ENCODE measurements around the gene MAP7.

- TF ChIP-seq CTCF (IDR thresholded peaks at IDR 0.05) = no peak
- no peak for TF ChIP-seq POLR2A (IDR thresholded peaks at IDR 0.05)
- no peak for TF ChIP-seq POLR2AphosphoS5 (IDR thresholded peaks at IDR 0.05)
These were observed 208.3 kb downstream of the MAP7 start for GRCh38 chr6:136341967-136342366.
